Pericardium fibroblast (primary cell): ENCODE measurements around the gene RIBC2. TPM values are rescaled to one million over a fixed set of nuclear protein-coding genes. Genes with fewer than 3 reads are reported as not detected.

Experiments used
- total RNA-seq: library from RNA; depleted of rRNA; stranded (reverse); fragments of >200 nt; gene quantifications from 2 replicates; pipeline ENCODE4 v1.2.3, GENCODE V29; 2015

Gene RIBC2
- not detected in 2 replicates for total RNA-seq

GRCh38 chr22:45413368-45414211 is at the start of gene RIBC2, which contains the start of gene SMC1B:
TSS of gene RIBC2 (plus strand) at chr22:45413693. CDS start at chr22:45413887, 194 bp downstream.
TSS of gene SMC1B (minus strand) at chr22:45413599. CDS start at chr22:45413567, 32 bp downstream.

Other genes with a start within 250 kb of the RIBC2 start
- gene NUP50, start 249.8 kb upstream of the RIBC2 start, total RNA-seq, result 36.0 and 43.6 TPM in 2 replicates
- gene KIAA0930, start 172.8 kb upstream of the RIBC2 start, total RNA-seq, result 24.4 and 33.6 TPM in 2 replicates
- not detected in 2 replicates for gene UPK3A, start 128.7 kb upstream of the RIBC2 start, total RNA-seq
- gene FAM118A, start 103.8 kb upstream of the RIBC2 start, total RNA-seq, result 14.6 and 21.3 TPM in 2 replicates
- gene SMC1B, start 94 bp upstream of the RIBC2 start, total RNA-seq, result not detected in 2 replicates
- 189 and 709 TPM in 2 replicates for gene FBLN1, start 89.2 kb downstream of the RIBC2 start, total RNA-seq